ENCODE data around the gene CASS4. TPM values are rescaled to one million over a fixed set of nuclear protein-coding genes. Genes with fewer than 3 reads are reported as not detected.

The CASS4 gene
- total RNA-seq, 1 experiment from 2014 or later = 0.15 TPM

- Histone ChIP-seq H3K4me1 (ENCODE audit: control insufficient read depth, insufficient read depth, low read length) (no peaks in the 10 kb centered on the region), H3K27ac (ENCODE audit: low read length) (no peak overlapping the region), H3K4me3 (ENCODE audit: low read depth in 2 of 2, low read length in 2 of 2) (no peak overlapping the region), H3K9me3 (ENCODE audit: control insufficient read depth, insufficient read depth, low read depth, low read length) (no peaks in the 10 kb centered on the region), H3K36me3 (ENCODE audit: control insufficient read depth, insufficient read depth, low read length) (0 out of 2 replicates have a peak, but pooled peaks cover 2% of the 10 kb centered on the region), H3K27me3 (ENCODE audit: control insufficient read depth, insufficient read depth, low read length) (no peaks in the 10 kb centered on the region)
- DNase-seq (ENCODE audit: low read depth, low spot score) = no peak
- TF ChIP-seq CTCF (IDR thresholded peaks at IDR 0.05) (no peak), POLR2AphosphoS5 (IDR thresholded peaks at IDR 0.05; ENCODE audit: low read depth, low read length) (no peak), SIN3A (IDR thresholded peaks at IDR 0.05; ENCODE audit: borderline replicate concordance, insufficient read depth, low read depth, low read length) (no peak), TCF7L2 (IDR thresholded peaks at IDR 0.05; ENCODE audit: low read depth, low read length) (no peak)
- TF ChIP-seq, protein P1, sequence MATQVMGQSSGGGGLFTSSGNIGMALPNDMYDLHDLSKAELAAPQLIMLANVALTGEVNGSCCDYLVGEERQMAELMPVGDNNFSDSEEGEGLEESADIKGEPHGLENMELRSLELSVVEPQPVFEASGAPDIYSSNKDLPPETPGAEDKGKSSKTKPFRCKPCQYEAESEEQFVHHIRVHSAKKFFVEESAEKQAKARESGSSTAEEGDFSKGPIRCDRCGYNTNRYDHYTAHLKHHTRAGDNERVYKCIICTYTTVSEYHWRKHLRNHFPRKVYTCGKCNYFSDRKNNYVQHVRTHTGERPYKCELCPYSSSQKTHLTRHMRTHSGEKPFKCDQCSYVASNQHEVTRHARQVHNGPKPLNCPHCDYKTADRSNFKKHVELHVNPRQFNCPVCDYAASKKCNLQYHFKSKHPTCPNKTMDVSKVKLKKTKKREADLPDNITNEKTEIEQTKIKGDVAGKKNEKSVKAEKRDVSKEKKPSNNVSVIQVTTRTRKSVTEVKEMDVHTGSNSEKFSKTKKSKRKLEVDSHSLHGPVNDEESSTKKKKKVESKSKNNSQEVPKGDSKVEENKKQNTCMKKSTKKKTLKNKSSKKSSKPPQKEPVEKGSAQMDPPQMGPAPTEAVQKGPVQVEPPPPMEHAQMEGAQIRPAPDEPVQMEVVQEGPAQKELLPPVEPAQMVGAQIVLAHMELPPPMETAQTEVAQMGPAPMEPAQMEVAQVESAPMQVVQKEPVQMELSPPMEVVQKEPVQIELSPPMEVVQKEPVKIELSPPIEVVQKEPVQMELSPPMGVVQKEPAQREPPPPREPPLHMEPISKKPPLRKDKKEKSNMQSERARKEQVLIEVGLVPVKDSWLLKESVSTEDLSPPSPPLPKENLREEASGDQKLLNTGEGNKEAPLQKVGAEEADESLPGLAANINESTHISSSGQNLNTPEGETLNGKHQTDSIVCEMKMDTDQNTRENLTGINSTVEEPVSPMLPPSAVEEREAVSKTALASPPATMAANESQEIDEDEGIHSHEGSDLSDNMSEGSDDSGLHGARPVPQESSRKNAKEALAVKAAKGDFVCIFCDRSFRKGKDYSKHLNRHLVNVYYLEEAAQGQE (IDR thresholded peaks at IDR 0.05; ENCODE audit: insufficient read depth in 1 of 2, low read depth in 2 of 2, low read length in 1 of 2) = no peak
- intact Hi-C loops (cut with micrococcal nuclease; ENCODE audit: unreplicated experiment) = no loop called here
- BruUV-seq (replicated peaks) = no TSS peak
- ChIA-PET CTCF (interaction anchor here (0.5 kb wide), 1 partner anchor 53 kb away, joined by 3 read pairs; no protein-coding TSS in a partner anchor), POLR2A (no interaction called here)
- ATAC-seq = no peak
- in situ Hi-C loops (cut with HindIII; ENCODE audit: low pct_unique_long_range_greater_than_20kb, low sequenced_read_pairs) = no loop called here
Measured at GRCh38 chr20:56487216-56487615, 75.2 kb downstream of the CASS4 start.

- CTCF ChIA-PET = no interaction called here
Measured at GRCh38 chr20:56488566-56488965, 76.5 kb downstream of the CASS4 start.

More at GRCh38 chr20:56488566-56488965, 76.5 kb downstream of the CASS4 start:
- no peak overlapping the region for H3K27ac ChIP-seq (ENCODE audit: low read length)
- H3K27me3 ChIP-seq (ENCODE audit: control insufficient read depth, insufficient read depth, low read length) = no peaks in the 10 kb centered on the region
- POLR2A ChIA-PET = interaction anchor here (0.6 kb wide), 1 partner anchor 130 kb away, joined by 14 read pairs; the partner anchor contains the start of gene FAM210B
- in situ Hi-C loops (cut with HindIII; ENCODE audit: low pct_unique_long_range_greater_than_20kb, low sequenced_read_pairs) (no loop called here), intact Hi-C loops (cut with micrococcal nuclease; ENCODE audit: unreplicated experiment) (no loop called here)
- H3K36me3 ChIP-seq (ENCODE audit: control insufficient read depth, insufficient read depth, low read length) = 0 out of 2 replicates have a peak, but pooled peaks cover 2% of the 10 kb centered on the region
- H3K4me1 ChIP-seq (ENCODE audit: control insufficient read depth, insufficient read depth, low read length) = no peaks in the 10 kb centered on the region
- H3K4me3 ChIP-seq (ENCODE audit: low read depth in 2 of 2, low read length in 2 of 2) = no peak overlapping the region
- DNase-seq (ENCODE audit: low read depth, low spot score) (no peak), ATAC-seq (no peak)
- TF ChIP-seq, protein P1 (IDR thresholded peaks at IDR 0.05; ENCODE audit: insufficient read depth in 1 of 2, low read depth in 2 of 2, low read length in 1 of 2) = no peak
- TF ChIP-seq POLR2AphosphoS5 (IDR thresholded peaks at IDR 0.05; ENCODE audit: low read depth, low read length) (no peak), CTCF (IDR thresholded peaks at IDR 0.05) (no peak), SIN3A (IDR thresholded peaks at IDR 0.05; ENCODE audit: borderline replicate concordance, insufficient read depth, low read depth, low read length) (no peak), TCF7L2 (IDR thresholded peaks at IDR 0.05; ENCODE audit: low read depth, low read length) (no peak)
- H3K9me3 ChIP-seq (ENCODE audit: control insufficient read depth, insufficient read depth, low read depth, low read length) = no peaks in the 10 kb centered on the region
- no TSS peak for BruUV-seq (replicated peaks)

All from Panc1 (cell line).